Fibroblast of the aortic adventitia (primary cell): ENCODE measurements around the gene S100A1. TPM values are rescaled to one million over a fixed set of nuclear protein-coding genes. Genes with fewer than 3 reads are reported as not detected.

Experiments
- DNase-seq: peaks from one replicate; pipeline ENCODE4 v3.0.0-alpha.2; 2010; ENCODE audit warnings: low read depth
- H3K4me3 ChIP-seq: 2 replicates; pipeline ENCODE4 v1.5.1; 2011; ENCODE audit warnings: low read depth, mild to moderate bottlenecking, control low read depth, low read length, moderate library complexity
- total RNA-seq: library from RNA; depleted of rRNA; stranded (reverse); fragments of >200 nt; gene quantifications from 2 replicates; pipeline ENCODE4 v1.2.3, GENCODE V29; 2012; ENCODE audit warnings: low replicate concordance
- TF ChIP-seq, protein P1 (sequence below): IDR thresholded peaks from 2 replicates; pipeline ENCODE4 v1.5.1; 2011; ENCODE audit warnings: mild to moderate bottlenecking, low read length, control low read depth, inconsistent platforms; ENCODE audit not compliant: insufficient read depth

S100A1 gene
- total RNA-seq, 1 donor = 0.54 TPM

DNA sequence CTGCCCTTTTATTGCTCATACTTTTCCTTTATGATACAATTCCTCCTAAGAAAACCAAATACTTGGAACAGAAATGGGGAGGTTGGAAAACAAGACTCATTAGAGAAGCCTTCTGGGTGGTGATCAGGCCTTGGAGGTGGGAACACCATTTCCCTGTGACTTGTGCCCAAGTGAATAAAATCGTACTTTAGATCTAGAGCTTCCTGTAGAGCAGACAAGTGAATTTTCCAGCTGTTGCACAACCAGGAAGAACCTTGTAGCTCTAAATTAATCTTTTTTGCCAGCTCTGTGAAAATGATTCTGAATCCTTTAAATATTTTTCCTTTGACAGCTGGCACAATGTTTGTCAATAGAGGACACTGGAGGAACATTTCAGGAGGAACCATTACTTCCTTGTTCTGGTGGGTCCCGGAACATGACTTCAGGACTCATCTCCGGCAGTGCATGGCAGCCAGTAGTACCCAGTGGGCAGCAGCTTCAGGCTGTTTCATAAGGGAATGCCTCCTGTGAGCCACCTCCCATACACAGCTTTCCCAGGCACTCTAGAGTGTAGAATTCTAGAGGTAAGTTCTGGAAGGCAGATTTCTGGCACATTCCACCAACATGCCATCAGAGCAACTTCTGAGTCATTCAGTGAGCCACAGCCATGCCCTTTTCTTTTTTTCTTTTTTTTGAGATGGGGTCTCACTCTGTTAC, 24.7 kb downstream of the S100A1 start:
- peak; percentile 51 for DNase-seq
- TF ChIP-seq, protein P1, sequence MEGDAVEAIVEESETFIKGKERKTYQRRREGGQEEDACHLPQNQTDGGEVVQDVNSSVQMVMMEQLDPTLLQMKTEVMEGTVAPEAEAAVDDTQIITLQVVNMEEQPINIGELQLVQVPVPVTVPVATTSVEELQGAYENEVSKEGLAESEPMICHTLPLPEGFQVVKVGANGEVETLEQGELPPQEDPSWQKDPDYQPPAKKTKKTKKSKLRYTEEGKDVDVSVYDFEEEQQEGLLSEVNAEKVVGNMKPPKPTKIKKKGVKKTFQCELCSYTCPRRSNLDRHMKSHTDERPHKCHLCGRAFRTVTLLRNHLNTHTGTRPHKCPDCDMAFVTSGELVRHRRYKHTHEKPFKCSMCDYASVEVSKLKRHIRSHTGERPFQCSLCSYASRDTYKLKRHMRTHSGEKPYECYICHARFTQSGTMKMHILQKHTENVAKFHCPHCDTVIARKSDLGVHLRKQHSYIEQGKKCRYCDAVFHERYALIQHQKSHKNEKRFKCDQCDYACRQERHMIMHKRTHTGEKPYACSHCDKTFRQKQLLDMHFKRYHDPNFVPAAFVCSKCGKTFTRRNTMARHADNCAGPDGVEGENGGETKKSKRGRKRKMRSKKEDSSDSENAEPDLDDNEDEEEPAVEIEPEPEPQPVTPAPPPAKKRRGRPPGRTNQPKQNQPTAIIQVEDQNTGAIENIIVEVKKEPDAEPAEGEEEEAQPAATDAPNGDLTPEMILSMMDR = no peak

DNA sequence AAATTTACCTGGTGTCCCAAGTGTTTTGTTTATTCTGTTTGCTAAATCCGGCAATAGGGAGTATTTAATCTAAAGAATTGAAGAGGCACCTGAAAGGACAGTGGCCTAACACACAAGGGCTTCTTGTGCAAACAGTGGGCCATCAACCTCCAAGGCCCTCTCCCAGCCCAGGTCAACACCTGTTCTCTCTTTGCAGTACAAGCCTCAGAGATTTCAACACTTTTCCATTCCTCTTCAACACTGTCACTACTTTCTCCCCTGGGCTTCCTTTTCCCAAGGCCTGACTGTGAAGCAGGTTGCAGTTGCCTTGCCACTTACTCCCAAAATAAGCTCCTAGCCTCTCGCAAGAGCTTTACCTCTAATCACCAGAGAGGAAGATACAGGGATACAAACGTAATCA, 27.1 kb downstream of the S100A1 start:
- no peak for DNase-seq
- H3K4me3 ChIP-seq = no peak overlapping the region
- TF ChIP-seq, protein P1 = no peak

More for the DNA sequence above, 24.7 kb downstream of the S100A1 start:
- H3K4me3 ChIP-seq = no peak overlapping the region

DNA sequence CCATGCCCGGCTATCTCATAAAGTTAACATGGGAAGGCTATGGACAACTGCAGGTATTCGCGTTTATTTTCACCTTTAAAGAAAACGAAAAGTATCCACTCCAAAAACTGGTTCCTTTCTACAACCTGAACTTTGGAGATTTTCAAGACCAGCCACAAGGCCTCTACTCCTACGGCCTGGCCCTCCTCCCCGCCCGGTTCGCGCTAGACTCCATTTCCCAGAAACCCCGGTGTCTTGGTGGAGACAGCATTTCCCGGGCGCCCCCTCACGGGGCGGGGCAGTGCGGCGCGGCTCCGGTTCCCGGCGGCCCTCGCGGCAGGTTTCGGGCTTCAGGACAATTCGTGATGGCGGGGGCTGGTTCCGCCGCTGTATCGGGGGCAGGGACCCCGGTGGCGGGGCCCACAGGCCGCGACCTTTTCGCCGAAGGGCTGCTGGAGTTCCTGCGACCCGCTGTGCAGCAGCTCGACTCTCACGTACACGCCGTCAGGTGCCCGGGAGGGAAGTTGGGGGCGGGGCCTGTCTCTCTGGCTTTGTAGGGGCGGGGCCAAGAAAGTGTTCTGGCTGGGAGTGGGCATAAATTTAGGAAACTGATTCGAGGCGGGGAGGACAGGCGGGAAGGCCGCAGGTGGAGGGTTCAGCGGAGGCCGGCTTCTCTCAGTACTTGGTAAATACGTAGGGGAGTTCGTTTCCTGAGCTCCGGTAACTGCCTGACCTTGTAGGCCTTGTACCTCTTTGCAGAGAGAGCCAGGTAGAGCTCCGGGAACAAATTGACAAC, 30.4 kb downstream of the S100A1 start, which contains the start of gene SNAPIN:
Gene SNAPIN, plus strand, starts transcription at position 304 of the 775 bp plus-strand sequence. Its CDS starts 41 bp downstream, at position 345.
- TF ChIP-seq, protein P1 = peak; percentile 7
- H3K4me3 ChIP-seq = peak within 1 kb of the TSS; percentile 96
- peak; percentile 81 for DNase-seq

DNA sequence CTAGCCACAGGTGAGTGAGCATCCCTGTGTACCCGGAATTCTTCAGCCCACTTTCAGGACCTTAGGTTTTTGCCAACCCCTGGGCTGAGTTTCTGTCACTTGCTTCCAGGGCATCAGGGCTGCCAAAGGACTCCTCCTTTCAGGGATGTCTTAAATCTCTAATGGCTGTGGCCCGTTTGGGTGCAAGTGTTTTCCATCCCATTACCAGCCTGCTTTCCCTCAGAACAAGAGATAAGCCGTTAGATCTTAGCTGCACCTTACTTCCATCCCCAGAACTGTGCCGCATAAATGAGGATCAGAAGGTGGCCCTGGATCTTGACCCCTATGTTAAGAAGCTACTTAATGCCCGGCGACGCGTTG, 30.9 kb downstream of the S100A1 start:
- no peak for DNase-seq
- peak overlapping the region; percentile 96 for H3K4me3 ChIP-seq
- TF ChIP-seq, protein P1 = no peak

DNA sequence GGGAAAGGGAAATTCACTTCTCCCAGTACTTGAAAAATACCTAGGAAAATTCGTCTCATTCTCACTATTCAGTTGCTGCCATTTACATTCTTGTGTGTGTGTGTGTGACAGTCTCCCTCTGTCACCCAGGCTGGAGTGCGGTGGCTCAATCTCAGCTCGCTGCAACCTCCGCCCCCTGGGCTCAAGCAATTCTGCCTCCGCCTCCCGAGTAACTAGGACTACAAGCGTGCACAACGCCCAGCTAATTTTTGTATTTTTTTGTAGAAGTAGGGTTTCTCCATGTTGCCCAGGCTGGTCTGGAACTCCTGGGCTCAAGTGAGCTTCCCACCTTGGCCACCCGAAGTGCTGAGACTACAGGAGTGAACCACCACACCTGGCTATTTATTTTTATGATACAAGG, 31.4 kb downstream of the S100A1 start:
- H3K4me3 ChIP-seq = peak overlapping the region; percentile 96
- TF ChIP-seq, protein P1 = no peak
- no peak for DNase-seq

DNA sequence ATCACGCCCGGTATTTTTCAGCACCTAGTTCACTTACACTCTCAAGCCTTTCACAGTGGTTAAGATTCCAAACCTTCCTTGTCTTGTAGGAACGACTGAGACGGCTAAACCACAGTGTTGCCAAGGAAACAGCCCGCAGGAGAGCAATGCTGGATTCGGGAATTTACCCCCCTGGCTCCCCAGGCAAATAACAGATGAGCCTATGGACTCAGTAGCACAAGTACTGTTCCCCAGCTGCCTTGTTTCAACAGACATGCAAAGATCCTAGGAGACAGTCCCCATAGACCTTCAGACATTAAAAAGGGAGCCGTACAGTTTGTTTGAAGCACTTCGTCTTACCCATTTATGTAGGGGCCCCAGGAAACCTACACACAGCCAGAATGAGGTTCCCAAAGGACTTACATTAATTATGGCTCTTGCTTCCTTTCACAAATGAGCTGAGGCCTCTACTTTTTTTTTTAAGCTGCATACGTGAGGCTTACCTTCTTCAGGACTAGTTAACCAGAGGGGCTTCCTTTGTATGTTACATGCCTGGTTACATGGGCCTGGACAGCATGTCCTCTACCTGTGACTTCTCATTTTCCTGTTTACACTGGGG, 33.0 kb downstream of the S100A1 start:
- H3K4me3 ChIP-seq = no peak overlapping the region
- no peak for DNase-seq
- TF ChIP-seq, protein P1 = no peak
